ENCODE results near the gene QRICH1.

Gene QRICH1

DNA sequence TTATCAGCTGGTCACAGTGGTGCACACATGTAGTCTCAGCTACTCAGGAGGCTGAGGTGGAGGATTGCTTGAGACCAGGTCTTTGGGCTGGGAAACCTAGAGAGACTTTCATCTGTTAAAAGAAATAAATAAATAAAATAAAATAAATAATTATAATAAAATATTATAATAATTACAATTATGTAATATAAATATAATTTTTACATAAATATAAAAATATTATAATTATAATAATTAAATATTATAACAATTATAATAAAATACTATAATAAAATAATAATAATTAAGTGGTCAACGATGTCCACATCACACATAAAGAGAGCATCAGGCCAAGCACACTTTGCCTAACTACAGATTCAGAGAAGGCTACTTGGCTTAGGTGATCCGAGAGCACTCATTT is 14.6 kb downstream of the QRICH1 start:
- TF ChIP-seq POLR2AphosphoS5 (IDR thresholded peaks at IDR 0.05; ENCODE audit: low read depth, low read length) (no peak), SIN3A (IDR thresholded peaks at IDR 0.05; ENCODE audit: borderline replicate concordance, insufficient read depth, low read length) (no peak), TAF1 (IDR thresholded peaks at IDR 0.05; ENCODE audit: borderline replicate concordance, insufficient read depth, low read length) (no peak), FOXP2 (optimal IDR thresholded peaks at IDR 0.05; ENCODE audit: borderline replicate concordance, extremely low read depth, extremely low read length, insufficient read depth) (no peak)
- TF ChIP-seq, protein P1, sequence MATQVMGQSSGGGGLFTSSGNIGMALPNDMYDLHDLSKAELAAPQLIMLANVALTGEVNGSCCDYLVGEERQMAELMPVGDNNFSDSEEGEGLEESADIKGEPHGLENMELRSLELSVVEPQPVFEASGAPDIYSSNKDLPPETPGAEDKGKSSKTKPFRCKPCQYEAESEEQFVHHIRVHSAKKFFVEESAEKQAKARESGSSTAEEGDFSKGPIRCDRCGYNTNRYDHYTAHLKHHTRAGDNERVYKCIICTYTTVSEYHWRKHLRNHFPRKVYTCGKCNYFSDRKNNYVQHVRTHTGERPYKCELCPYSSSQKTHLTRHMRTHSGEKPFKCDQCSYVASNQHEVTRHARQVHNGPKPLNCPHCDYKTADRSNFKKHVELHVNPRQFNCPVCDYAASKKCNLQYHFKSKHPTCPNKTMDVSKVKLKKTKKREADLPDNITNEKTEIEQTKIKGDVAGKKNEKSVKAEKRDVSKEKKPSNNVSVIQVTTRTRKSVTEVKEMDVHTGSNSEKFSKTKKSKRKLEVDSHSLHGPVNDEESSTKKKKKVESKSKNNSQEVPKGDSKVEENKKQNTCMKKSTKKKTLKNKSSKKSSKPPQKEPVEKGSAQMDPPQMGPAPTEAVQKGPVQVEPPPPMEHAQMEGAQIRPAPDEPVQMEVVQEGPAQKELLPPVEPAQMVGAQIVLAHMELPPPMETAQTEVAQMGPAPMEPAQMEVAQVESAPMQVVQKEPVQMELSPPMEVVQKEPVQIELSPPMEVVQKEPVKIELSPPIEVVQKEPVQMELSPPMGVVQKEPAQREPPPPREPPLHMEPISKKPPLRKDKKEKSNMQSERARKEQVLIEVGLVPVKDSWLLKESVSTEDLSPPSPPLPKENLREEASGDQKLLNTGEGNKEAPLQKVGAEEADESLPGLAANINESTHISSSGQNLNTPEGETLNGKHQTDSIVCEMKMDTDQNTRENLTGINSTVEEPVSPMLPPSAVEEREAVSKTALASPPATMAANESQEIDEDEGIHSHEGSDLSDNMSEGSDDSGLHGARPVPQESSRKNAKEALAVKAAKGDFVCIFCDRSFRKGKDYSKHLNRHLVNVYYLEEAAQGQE (IDR thresholded peaks at IDR 0.05; ENCODE audit: insufficient read depth in 1 of 2, low read depth in 2 of 2, low read length in 2 of 2) = no peak

DNA sequence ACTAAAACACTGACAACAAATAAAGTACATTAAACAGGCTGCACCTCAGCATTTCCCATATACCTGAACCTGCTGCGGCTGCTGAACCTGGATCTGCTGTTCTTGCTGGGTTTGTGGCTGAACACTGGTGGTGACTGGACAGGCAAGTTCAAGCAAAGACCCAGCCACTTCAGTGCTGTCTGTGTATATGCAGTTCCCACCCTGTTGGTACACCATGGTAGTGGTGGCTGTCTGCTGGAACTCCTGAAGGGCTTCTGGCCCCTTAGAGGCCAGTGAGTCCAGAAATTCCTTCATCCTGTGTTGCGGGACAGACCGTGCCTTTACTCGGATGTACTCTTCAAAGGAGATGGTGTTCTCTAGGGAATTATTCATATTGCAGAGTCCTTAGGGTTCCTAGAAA is 17.2 kb downstream of the QRICH1 start:
- TF ChIP-seq SIN3A (IDR thresholded peaks at IDR 0.05; ENCODE audit: borderline replicate concordance, insufficient read depth, low read length) (no peak), TAF1 (IDR thresholded peaks at IDR 0.05; ENCODE audit: borderline replicate concordance, insufficient read depth, low read length) (no peak), FOXP2 (optimal IDR thresholded peaks at IDR 0.05; ENCODE audit: borderline replicate concordance, extremely low read depth, extremely low read length, insufficient read depth) (no peak), POLR2AphosphoS5 (IDR thresholded peaks at IDR 0.05; ENCODE audit: low read depth, low read length) (no peak)
- TF ChIP-seq, protein P1 (IDR thresholded peaks at IDR 0.05; ENCODE audit: insufficient read depth in 1 of 2, low read depth in 2 of 2, low read length in 2 of 2) = no peak

- TF ChIP-seq POLR2AphosphoS5 (IDR thresholded peaks at IDR 0.05; ENCODE audit: low read depth, low read length) = no peak
- TF ChIP-seq, protein P1 (IDR thresholded peaks at IDR 0.05; ENCODE audit: insufficient read depth in 1 of 2, low read depth in 2 of 2, low read length in 2 of 2) = no peak
- TF ChIP-seq SIN3A (IDR thresholded peaks at IDR 0.05; ENCODE audit: borderline replicate concordance, insufficient read depth, low read length) = no peak
- TF ChIP-seq FOXP2 (optimal IDR thresholded peaks at IDR 0.05; ENCODE audit: borderline replicate concordance, extremely low read depth, extremely low read length, insufficient read depth) = no peak
- no peak for TF ChIP-seq TAF1 (IDR thresholded peaks at IDR 0.05; ENCODE audit: borderline replicate concordance, insufficient read depth, low read length)
Observed at GRCh38 chr3:49076116-49076515, 17.8 kb downstream of the QRICH1 start.

DNA sequence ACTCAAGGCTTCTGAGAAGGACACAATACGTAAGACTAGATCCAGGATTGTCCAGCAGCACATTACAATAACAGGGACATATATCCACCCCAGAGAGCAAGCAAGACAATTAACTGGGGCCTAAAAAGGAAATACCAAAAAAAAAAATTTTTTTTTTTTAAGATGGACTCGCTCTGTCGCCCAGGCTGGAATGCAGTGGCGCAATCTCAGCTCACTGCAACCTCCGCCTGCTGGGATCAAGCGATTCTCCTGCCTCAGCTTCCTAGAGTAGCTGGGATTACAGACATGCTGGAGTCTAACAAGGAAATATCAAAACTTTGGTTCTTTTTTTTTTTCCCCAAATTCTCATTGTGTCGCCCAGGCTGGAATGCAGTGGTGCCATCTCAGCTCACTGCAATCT is 35.9 kb downstream of the QRICH1 start:
- TF ChIP-seq TAF1 (IDR thresholded peaks at IDR 0.05; ENCODE audit: borderline replicate concordance, insufficient read depth, low read length) (no peak), FOXP2 (optimal IDR thresholded peaks at IDR 0.05; ENCODE audit: borderline replicate concordance, extremely low read depth, extremely low read length, insufficient read depth) (no peak), POLR2AphosphoS5 (IDR thresholded peaks at IDR 0.05; ENCODE audit: low read depth, low read length) (no peak), SIN3A (IDR thresholded peaks at IDR 0.05; ENCODE audit: borderline replicate concordance, insufficient read depth, low read length) (no peak)
- TF ChIP-seq, protein P1 (IDR thresholded peaks at IDR 0.05; ENCODE audit: insufficient read depth in 1 of 2, low read depth in 2 of 2, low read length in 2 of 2) = no peak

GRCh38 chr3:49057268-49057667 is 36.6 kb downstream of the QRICH1 start:
- no peak for TF ChIP-seq SIN3A (IDR thresholded peaks at IDR 0.05; ENCODE audit: borderline replicate concordance, insufficient read depth, low read length)
- no peak for TF ChIP-seq POLR2AphosphoS5 (IDR thresholded peaks at IDR 0.05; ENCODE audit: low read depth, low read length)
- TF ChIP-seq, protein P1 (IDR thresholded peaks at IDR 0.05; ENCODE audit: insufficient read depth in 1 of 2, low read depth in 2 of 2, low read length in 2 of 2) = no peak
- TF ChIP-seq FOXP2 (optimal IDR thresholded peaks at IDR 0.05; ENCODE audit: borderline replicate concordance, extremely low read depth, extremely low read length, insufficient read depth) = no peak
- no peak for TF ChIP-seq TAF1 (IDR thresholded peaks at IDR 0.05; ENCODE audit: borderline replicate concordance, insufficient read depth, low read length)
